Measurements from ENCODE around the gene A4GALT. TPM values are rescaled to one million over a fixed set of nuclear protein-coding genes. Genes with fewer than 3 reads are reported as not detected.
A peak's percentile ranks its signal among the peaks of the same experiment; 100 is the strongest.
"Not testable (repeated sequence)": the region's sequence is repeated elsewhere in the genome, so short reads cannot be mapped to it uniquely, and the experiment has no call there.

A4GALT gene
- total RNA-seq, 1 donor: 11.2 TPM

- no peak overlapping the region for H3K4me3 ChIP-seq (ENCODE audit: low read depth, low read length)
These were observed 38.4 kb downstream of the A4GALT start for GRCh38 chr22:42682113-42682851.

DNA sequence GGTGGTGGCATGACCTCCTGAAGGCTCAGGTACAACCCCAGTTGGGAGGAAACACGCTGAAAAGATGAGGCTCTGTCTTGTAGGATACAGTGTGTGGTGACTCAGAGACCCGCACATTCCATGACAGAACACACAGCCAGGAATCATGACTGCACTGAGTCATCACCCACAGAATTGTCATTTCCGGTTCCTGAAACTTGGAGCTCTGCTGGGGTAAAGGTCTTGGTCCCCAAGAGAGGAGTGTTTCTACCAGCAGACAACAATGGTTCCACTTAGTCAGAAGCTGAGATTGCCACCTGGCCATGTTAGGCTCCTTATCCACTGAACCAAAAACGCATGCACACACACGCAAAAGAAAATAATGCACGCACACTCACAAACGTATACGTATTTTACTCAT, 40.0 kb downstream of the A4GALT start:
- TF ChIP-seq, protein P1, sequence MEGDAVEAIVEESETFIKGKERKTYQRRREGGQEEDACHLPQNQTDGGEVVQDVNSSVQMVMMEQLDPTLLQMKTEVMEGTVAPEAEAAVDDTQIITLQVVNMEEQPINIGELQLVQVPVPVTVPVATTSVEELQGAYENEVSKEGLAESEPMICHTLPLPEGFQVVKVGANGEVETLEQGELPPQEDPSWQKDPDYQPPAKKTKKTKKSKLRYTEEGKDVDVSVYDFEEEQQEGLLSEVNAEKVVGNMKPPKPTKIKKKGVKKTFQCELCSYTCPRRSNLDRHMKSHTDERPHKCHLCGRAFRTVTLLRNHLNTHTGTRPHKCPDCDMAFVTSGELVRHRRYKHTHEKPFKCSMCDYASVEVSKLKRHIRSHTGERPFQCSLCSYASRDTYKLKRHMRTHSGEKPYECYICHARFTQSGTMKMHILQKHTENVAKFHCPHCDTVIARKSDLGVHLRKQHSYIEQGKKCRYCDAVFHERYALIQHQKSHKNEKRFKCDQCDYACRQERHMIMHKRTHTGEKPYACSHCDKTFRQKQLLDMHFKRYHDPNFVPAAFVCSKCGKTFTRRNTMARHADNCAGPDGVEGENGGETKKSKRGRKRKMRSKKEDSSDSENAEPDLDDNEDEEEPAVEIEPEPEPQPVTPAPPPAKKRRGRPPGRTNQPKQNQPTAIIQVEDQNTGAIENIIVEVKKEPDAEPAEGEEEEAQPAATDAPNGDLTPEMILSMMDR (IDR thresholded peaks at IDR 0.05; ENCODE audit: insufficient read depth, low read depth, low read length): no peak
- peak; percentile 96 for DNase-seq (ENCODE audit: low read depth)
- no peak overlapping the region for H3K4me3 ChIP-seq (ENCODE audit: low read depth, low read length)

More at GRCh38 chr22:42682113-42682851, 38.4 kb downstream of the A4GALT start:
- no peak for DNase-seq (ENCODE audit: low read depth)
- TF ChIP-seq, protein P1 (IDR thresholded peaks at IDR 0.05; ENCODE audit: insufficient read depth, low read depth, low read length): no peak

DNA sequence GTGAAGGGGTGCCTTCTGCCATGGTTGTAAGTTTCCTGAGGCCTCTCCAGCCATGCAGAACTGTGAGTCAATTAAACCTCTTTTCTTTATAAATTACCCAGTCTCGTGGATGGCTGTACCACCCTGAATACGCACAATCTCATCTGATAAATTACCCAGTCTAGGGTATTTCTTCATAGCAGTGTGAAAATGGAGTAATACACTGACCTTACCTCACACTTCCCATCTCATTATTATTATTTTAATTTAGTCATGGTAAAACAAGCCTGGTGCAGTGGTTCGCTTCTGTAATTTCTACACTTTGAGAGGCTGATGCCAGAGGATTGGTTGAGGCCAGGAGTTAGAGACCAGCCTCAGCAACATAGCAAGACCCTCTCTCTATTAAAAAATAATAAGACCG, 41.0 kb downstream of the A4GALT start:
- no peak overlapping the region for H3K4me3 ChIP-seq (ENCODE audit: low read depth, low read length)
- no peak for DNase-seq (ENCODE audit: low read depth)
- TF ChIP-seq, protein P1 (IDR thresholded peaks at IDR 0.05; ENCODE audit: insufficient read depth, low read depth, low read length): no peak

- TF ChIP-seq, protein P1 (IDR thresholded peaks at IDR 0.05; ENCODE audit: insufficient read depth, low read depth, low read length): no peak
- DNase-seq (ENCODE audit: low read depth): no peak
- no peak overlapping the region for H3K4me3 ChIP-seq (ENCODE audit: low read depth, low read length)
These were observed 41.8 kb downstream of the A4GALT start for GRCh38 chr22:42678894-42679293.

GRCh38 chr22:42677936-42678335, 42.7 kb downstream of the A4GALT start:
- H3K4me3 ChIP-seq (ENCODE audit: low read depth, low read length); DNase-seq (ENCODE audit: low read depth): not testable (repeated sequence)

GRCh38 chr22:42676059-42676607, 44.5 kb downstream of the A4GALT start:
- H3K4me3 ChIP-seq (ENCODE audit: low read depth, low read length): no peak overlapping the region
- TF ChIP-seq, protein P1 (IDR thresholded peaks at IDR 0.05; ENCODE audit: insufficient read depth, low read depth, low read length): no peak
- peak; percentile 94 for DNase-seq (ENCODE audit: low read depth)

DNA sequence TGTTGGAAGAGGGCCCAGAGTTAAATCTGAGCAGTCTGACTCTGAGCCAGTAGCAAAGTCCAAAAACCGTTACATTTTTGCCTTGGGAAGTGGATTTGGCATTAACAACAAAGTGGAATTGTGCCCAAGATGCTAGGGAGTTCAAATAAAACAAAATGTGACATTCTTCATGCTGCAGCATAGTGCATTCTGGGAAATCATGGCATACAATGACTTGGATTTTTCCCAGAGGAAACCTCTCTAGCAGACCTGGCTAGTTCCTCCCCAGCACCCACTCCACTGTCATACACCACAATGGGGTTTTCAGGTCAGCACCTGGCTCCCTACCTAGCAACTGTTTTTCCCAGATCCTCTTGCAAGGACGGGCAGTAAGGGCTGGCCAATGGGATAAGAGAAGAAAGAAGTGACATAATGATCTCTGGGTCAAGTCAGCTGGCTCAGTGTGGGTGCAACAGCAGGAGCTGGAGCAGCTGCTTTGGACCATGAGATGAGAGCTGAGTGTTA, 46.7 kb downstream of the A4GALT start:
- DNase-seq (ENCODE audit: low read depth): no peak
- TF ChIP-seq, protein P1 (IDR thresholded peaks at IDR 0.05; ENCODE audit: insufficient read depth, low read depth, low read length): no peak

GRCh38 chr22:42673071-42673470, 47.6 kb downstream of the A4GALT start:
- H3K4me3 ChIP-seq (ENCODE audit: low read depth, low read length); DNase-seq (ENCODE audit: low read depth): not testable (repeated sequence)

More for the DNA sequence above, 46.7 kb downstream of the A4GALT start:
- H3K4me3 ChIP-seq (ENCODE audit: low read depth, low read length): no peak overlapping the region

All from fibroblast of villous mesenchyme (primary cell).